Activated effector memory CD4-positive, alpha-beta T cell treated with anti-CD3 and anti-CD28 coated beads, Interleukin-2, amount 50 U/mL, for 16 hours (primary cell): ENCODE data around the gene EPOP.

Experiments used
- DNase-seq: peaks from one replicate; pipeline ENCODE4 v3.0.0-alpha.2; 2020

The EPOP gene

DNA sequence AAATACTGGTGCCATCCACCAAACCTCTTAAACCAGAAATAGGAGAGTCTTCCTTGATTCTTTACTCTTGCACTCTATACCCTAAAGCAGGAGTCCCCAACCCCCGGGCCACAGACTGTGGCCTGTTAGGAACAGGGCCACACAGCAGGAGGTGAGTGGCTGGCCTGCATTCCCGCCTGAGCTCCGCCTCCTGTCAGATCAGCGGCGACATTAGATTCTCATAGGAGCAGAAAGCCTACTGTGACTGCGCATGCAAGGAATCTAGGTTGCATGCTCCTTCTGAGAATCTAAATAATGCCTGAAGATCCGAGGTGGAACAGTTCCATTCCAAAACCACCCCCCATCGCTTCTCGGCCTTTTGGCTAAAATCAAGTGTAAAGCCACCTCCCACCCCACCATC lies 38.7 kb downstream of the EPOP start:
- peak; percentile 41 for DNase-seq

DNA sequence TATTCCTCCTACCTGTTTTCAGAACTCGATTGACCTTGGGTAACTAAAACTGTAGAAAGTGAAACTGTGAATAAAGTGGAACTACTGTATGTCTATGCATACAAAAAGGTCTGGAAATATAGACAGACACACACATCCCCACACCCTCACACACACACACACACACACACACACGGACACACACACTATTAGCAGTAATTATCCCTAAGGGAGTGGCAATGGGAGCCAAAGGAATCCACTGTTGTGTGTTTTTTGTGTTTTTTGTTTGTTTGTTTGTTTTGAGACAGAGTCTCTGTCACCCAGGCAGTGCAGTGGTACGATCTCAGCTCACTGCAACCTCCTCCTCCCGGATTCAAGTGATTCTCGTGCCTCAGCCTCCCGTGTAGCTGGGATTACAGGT lies 42.4 kb downstream of the EPOP start:
- peak; percentile 16 for DNase-seq

- DNase-seq, result peak; percentile 16
Measured at GRCh38 chr17:38628441-38628840, 46.3 kb downstream of the EPOP start.

DNA sequence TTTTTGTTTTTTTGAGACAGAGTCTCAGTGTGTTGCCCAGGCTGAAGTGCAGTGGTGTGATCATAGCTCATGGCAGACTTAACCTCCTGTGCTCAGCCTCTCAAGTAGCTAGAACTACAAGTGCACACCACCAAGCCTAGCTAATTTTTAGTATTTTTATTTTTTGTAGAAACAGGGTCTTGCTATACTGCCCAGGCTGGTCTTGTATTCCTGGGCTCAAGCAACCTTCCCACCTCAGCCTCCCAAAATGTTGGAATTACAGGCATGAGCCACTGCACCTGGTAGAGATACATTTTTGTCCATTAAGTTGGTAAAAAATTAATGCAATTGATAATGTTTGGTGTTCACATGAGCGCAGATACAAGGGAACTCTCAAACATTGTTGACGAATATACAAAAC lies 46.8 kb downstream of the EPOP start:
- no peak for DNase-seq

GRCh38 chr17:38626606-38627226 lies 48.0 kb downstream of the EPOP start:
- DNase-seq, result peak; percentile 2

- DNase-seq, result no peak
Measured at GRCh38 chr17:38625482-38625881, 49.3 kb downstream of the EPOP start.

DNA sequence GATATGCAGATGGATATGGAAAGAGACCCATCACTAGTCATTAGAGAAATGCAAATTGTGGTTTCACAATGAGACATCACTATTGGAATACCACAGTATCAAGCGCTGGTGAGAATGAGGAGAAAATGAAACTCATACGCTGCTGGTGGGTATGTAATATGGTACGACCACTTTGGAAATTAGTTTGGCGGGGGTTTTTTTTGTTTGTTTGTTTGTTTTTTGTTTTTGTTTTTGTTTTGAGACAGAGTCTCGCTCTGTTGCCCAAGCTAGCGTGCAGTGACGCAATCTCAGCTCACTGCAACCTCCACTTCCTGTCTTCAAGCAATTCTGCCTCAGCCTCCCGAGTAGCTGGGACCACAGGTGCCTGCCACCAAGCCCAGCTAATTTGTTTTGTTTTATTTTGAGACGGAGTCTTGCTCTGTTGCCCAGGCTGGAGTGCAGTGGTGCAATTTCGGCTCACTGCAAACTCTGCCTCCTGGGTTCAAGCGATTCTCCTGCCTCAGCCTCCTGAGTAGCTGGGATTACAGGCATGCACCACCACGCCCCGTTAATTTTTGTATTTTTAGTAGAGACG lies 49.9 kb downstream of the EPOP start:
- peak; percentile 64 for DNase-seq
